ENCODE data around the gene SLC25A20.
A peak's percentile ranks its signal among the peaks of the same experiment; 100 is the strongest.

The SLC25A20 gene

GRCh38 chr3:48858709-48859108, 40.0 kb downstream of the SLC25A20 start:
- Histone ChIP-seq H3K4me3 (ENCODE audit: control insufficient read depth in 1 of 7, extremely low read depth in 1 of 7, insufficient read depth in 4 of 7, low read depth in 2 of 7, low read length in 6 of 7) (no peak overlapping the region), H3K9me3 (ENCODE audit: control extremely low read depth in 1 of 5, control insufficient read depth in 4 of 5, insufficient read depth in 2 of 5, low read depth in 1 of 5, low read length in 4 of 5) (no peaks in the 10 kb centered on the region), H3K27me3 (replicated peaks in 2 of 5; ENCODE audit: control insufficient read depth in 4 of 5, insufficient read depth in 5 of 5, low read length in 4 of 5) (no peaks in the 10 kb centered on the region), H3K27ac (ENCODE audit: insufficient read depth in 1 of 2, low read depth in 1 of 2, low read length in 2 of 2, poor library complexity in 1 of 2, severe bottlenecking in 2 of 2) (no peak overlapping the region), H3K4me1 (ENCODE audit: control extremely low read depth in 1 of 4, control insufficient read depth in 4 of 4, insufficient read depth in 4 of 4, low read length in 3 of 4) (peaks cover 0 to 20% (median 7%) of the 10 kb centered on the region in 4 experiments), H3K36me3 (ENCODE audit: control insufficient read depth in 4 of 4, insufficient read depth in 4 of 4, low read length in 3 of 4) (peaks cover 7 to 39% (median 29%) of the 10 kb centered on the region in 4 experiments)
- POLR2A ChIA-PET, result interaction anchor here (1.6 kb wide), 1 partner anchor 11 kb away, joined by 6 read pairs; the partner anchor contains the start of gene PRKAR2A
- WGBS (ENCODE audit: insufficient coverage), result 100% methylated on average over 1 of the region's 2 CpGs
- CTCF ChIA-PET, result interaction anchor here (0.8 to 2.2 kb wide), 2 partner anchors 55 to 73 kb away, joined by 3 to 5 read pairs; no protein-coding TSS in a partner anchor
- DNase-seq, result no peak

GRCh38 chr3:48857641-48858040, 41.0 kb downstream of the SLC25A20 start:
- Histone ChIP-seq H3K4me1 (ENCODE audit: control extremely low read depth in 1 of 4, control insufficient read depth in 4 of 4, insufficient read depth in 4 of 4, low read length in 3 of 4) (peaks cover 0 to 21% (median 8%) of the 10 kb centered on the region in 4 experiments), H3K4me3 (ENCODE audit: control insufficient read depth in 1 of 7, extremely low read depth in 1 of 7, insufficient read depth in 4 of 7, low read depth in 2 of 7, low read length in 6 of 7) (no peak overlapping the region), H3K27ac (ENCODE audit: insufficient read depth in 1 of 2, low read depth in 1 of 2, low read length in 2 of 2, poor library complexity in 1 of 2, severe bottlenecking in 2 of 2) (no peak overlapping the region), H3K27me3 (replicated peaks in 2 of 5; ENCODE audit: control insufficient read depth in 4 of 5, insufficient read depth in 5 of 5, low read length in 4 of 5) (no peaks in the 10 kb centered on the region), H3K9me3 (ENCODE audit: control extremely low read depth in 1 of 5, control insufficient read depth in 4 of 5, insufficient read depth in 2 of 5, low read depth in 1 of 5, low read length in 4 of 5) (no peaks in the 10 kb centered on the region), H3K36me3 (ENCODE audit: control insufficient read depth in 4 of 4, insufficient read depth in 4 of 4, low read length in 3 of 4) (peaks cover 7 to 39% (median 27%) of the 10 kb centered on the region in 4 experiments)
- no peak for DNase-seq
- ChIA-PET POLR2A (interaction anchor here (0.6 to 0.7 kb wide), 2 partner anchors 41 to 211 kb away, joined by 3 to 4 read pairs; partner anchors contain the start of gene SLC25A20), CTCF (interaction anchor here (2.0 to 2.2 kb wide), 2 partner anchors 56 to 94 kb away, joined by 5 to 6 read pairs; no protein-coding TSS in a partner anchor)
- 71% methylated on average over 1 of the region's 2 CpGs for WGBS (ENCODE audit: insufficient coverage)

GRCh38 chr3:48856469-48856868, 42.2 kb downstream of the SLC25A20 start:
- H3K27me3 ChIP-seq (replicated peaks in 2 of 5; ENCODE audit: control insufficient read depth in 4 of 5, insufficient read depth in 5 of 5, low read length in 4 of 5), result no peaks in the 10 kb centered on the region
- H3K4me1 ChIP-seq (ENCODE audit: control extremely low read depth in 1 of 4, control insufficient read depth in 4 of 4, insufficient read depth in 4 of 4, low read length in 3 of 4), result peaks cover 0 to 21% (median 8%) of the 10 kb centered on the region in 4 experiments
- no peaks in the 10 kb centered on the region for H3K9me3 ChIP-seq (ENCODE audit: control extremely low read depth in 1 of 5, control insufficient read depth in 4 of 5, insufficient read depth in 2 of 5, low read depth in 1 of 5, low read length in 4 of 5)
- no CpG with 5 or more reads among the region's 4 CpGs for WGBS (ENCODE audit: insufficient coverage)
- peaks cover 3 to 33% (median 19%) of the 10 kb centered on the region in 4 experiments for H3K36me3 ChIP-seq (ENCODE audit: control insufficient read depth in 4 of 4, insufficient read depth in 4 of 4, low read length in 3 of 4)
- ChIA-PET POLR2A (no interaction called here), CTCF (interaction anchor here (0.7 to 2.2 kb wide), 12 partner anchors 9 to 619 kb away, joined by 3 to 8 read pairs (median 4); partner anchors contain the start of gene PRKAR2A)
- DNase-seq, result no peak
- H3K4me3 ChIP-seq (ENCODE audit: control insufficient read depth in 1 of 7, extremely low read depth in 1 of 7, insufficient read depth in 4 of 7, low read depth in 2 of 7, low read length in 6 of 7), result no peak overlapping the region
- H3K27ac ChIP-seq (ENCODE audit: insufficient read depth in 1 of 2, low read depth in 1 of 2, low read length in 2 of 2, poor library complexity in 1 of 2, severe bottlenecking in 2 of 2), result peak overlapping the region in 1 of 2 experiments; percentile 4

- CTCF ChIA-PET, result interaction anchor here (0.6 to 2.1 kb wide), 11 partner anchors 9 to 620 kb away, joined by 3 to 8 read pairs (median 4); partner anchors contain the start of gene PRKAR2A
- POLR2A ChIA-PET, result no interaction called here
Measured at GRCh38 chr3:48855681-48856447, 42.8 kb downstream of the SLC25A20 start.

GRCh38 chr3:48852151-48852550, 46.5 kb downstream of the SLC25A20 start:
- no peaks in the 10 kb centered on the region for H3K27me3 ChIP-seq (replicated peaks in 2 of 5; ENCODE audit: control insufficient read depth in 4 of 5, insufficient read depth in 5 of 5, low read length in 4 of 5)
- POLR2A ChIA-PET, result no interaction called here
- peaks cover 5 to 27% (median 17%) of the 10 kb centered on the region in 4 experiments for H3K4me1 ChIP-seq (ENCODE audit: control extremely low read depth in 1 of 4, control insufficient read depth in 4 of 4, insufficient read depth in 4 of 4, low read length in 3 of 4)
- peak in 2 of 3 donors; percentile 16 for DNase-seq
- H3K27ac ChIP-seq (ENCODE audit: insufficient read depth in 1 of 2, low read depth in 1 of 2, low read length in 2 of 2, poor library complexity in 1 of 2, severe bottlenecking in 2 of 2), result no peak overlapping the region
- CTCF ChIA-PET, result interaction anchor here (0.8 to 1.3 kb wide), 2 partner anchors 8 to 18 kb away, joined by 3 to 5 read pairs; no protein-coding TSS in a partner anchor
- no peak overlapping the region for H3K4me3 ChIP-seq (ENCODE audit: control insufficient read depth in 1 of 7, extremely low read depth in 1 of 7, insufficient read depth in 4 of 7, low read depth in 2 of 7, low read length in 6 of 7)
- peaks cover 0 to 9% (median under 1%) of the 10 kb centered on the region in 4 experiments for H3K36me3 ChIP-seq (ENCODE audit: control insufficient read depth in 4 of 4, insufficient read depth in 4 of 4, low read length in 3 of 4)
- WGBS (ENCODE audit: insufficient coverage), result 78% methylated on average over 5 of the region's 5 CpGs
- H3K9me3 ChIP-seq (ENCODE audit: control extremely low read depth in 1 of 5, control insufficient read depth in 4 of 5, insufficient read depth in 2 of 5, low read depth in 1 of 5, low read length in 4 of 5), result no peaks in the 10 kb centered on the region

More at GRCh38 chr3:48855681-48856447, 42.8 kb downstream of the SLC25A20 start:
- Histone ChIP-seq H3K36me3 (ENCODE audit: control insufficient read depth in 4 of 4, insufficient read depth in 4 of 4, low read length in 3 of 4) (peaks cover 3 to 30% (median 16%) of the 10 kb centered on the region in 4 experiments), H3K9me3 (ENCODE audit: control extremely low read depth in 1 of 5, control insufficient read depth in 4 of 5, insufficient read depth in 2 of 5, low read depth in 1 of 5, low read length in 4 of 5) (no peaks in the 10 kb centered on the region), H3K4me3 (ENCODE audit: control insufficient read depth in 1 of 7, extremely low read depth in 1 of 7, insufficient read depth in 4 of 7, low read depth in 2 of 7, low read length in 6 of 7) (no peak overlapping the region), H3K27ac (ENCODE audit: insufficient read depth in 1 of 2, low read depth in 1 of 2, low read length in 2 of 2, poor library complexity in 1 of 2, severe bottlenecking in 2 of 2) (no peak overlapping the region), H3K4me1 (ENCODE audit: control extremely low read depth in 1 of 4, control insufficient read depth in 4 of 4, insufficient read depth in 4 of 4, low read length in 3 of 4) (peaks cover 0 to 21% (median 8%) of the 10 kb centered on the region in 4 experiments), H3K27me3 (replicated peaks in 2 of 5; ENCODE audit: control insufficient read depth in 4 of 5, insufficient read depth in 5 of 5, low read length in 4 of 5) (no peaks in the 10 kb centered on the region)
- WGBS (ENCODE audit: insufficient coverage), result 94% methylated on average over 5 of the region's 9 CpGs
- peak in 2 of 3 donors; percentile 45 to 56 for DNase-seq

- POLR2A ChIA-PET, result no interaction called here
- Histone ChIP-seq H3K36me3 (ENCODE audit: control insufficient read depth in 4 of 4, insufficient read depth in 4 of 4, low read length in 3 of 4) (peaks cover 0 to 3% (median 0%) of the 10 kb centered on the region in 4 experiments), H3K27me3 (replicated peaks in 2 of 5; ENCODE audit: control insufficient read depth in 4 of 5, insufficient read depth in 5 of 5, low read length in 4 of 5) (no peaks in the 10 kb centered on the region), H3K4me3 (ENCODE audit: control insufficient read depth in 1 of 7, extremely low read depth in 1 of 7, insufficient read depth in 4 of 7, low read depth in 2 of 7, low read length in 6 of 7) (no peak overlapping the region), H3K9me3 (ENCODE audit: control extremely low read depth in 1 of 5, control insufficient read depth in 4 of 5, insufficient read depth in 2 of 5, low read depth in 1 of 5, low read length in 4 of 5) (no peaks in the 10 kb centered on the region), H3K4me1 (ENCODE audit: control extremely low read depth in 1 of 4, control insufficient read depth in 4 of 4, insufficient read depth in 4 of 4, low read length in 3 of 4) (peaks cover 9 to 30% (median 22%) of the 10 kb centered on the region in 4 experiments), H3K27ac (ENCODE audit: insufficient read depth in 1 of 2, low read depth in 1 of 2, low read length in 2 of 2, poor library complexity in 1 of 2, severe bottlenecking in 2 of 2) (no peak overlapping the region)
- no peak for DNase-seq
- CTCF ChIA-PET, result interaction anchor here (1.3 kb wide), 1 partner anchor 17 kb away, joined by 3 read pairs; no protein-coding TSS in a partner anchor
- WGBS (ENCODE audit: insufficient coverage), result 83% methylated on average over 1 of the region's 3 CpGs
Measured at GRCh38 chr3:48851407-48851806, 47.3 kb downstream of the SLC25A20 start.
